IMR-90 (cell line): Measurements from ENCODE around the gene SRRM3.

Source experiments
- CTCF ChIP-seq: conservative IDR thresholded peaks from 2 replicates; pipeline ENCODE4 v1.5.1; 2012; ENCODE audit warnings: mild to moderate bottlenecking, low read depth, low read length, improper control_type of control experiment
- MXI1 ChIP-seq: IDR thresholded peaks from 2 replicates; pipeline ENCODE4 v1.6.1; 2012; ENCODE audit warnings: low read depth, mild to moderate bottlenecking, low read length, moderate library complexity, borderline replicate concordance
- POLR2A ChIP-seq: IDR thresholded peaks from 2 replicates; pipeline ENCODE4 v1.6.1; 2012; ENCODE audit warnings: mild to moderate bottlenecking, low read depth, low read length
- RAD21 ChIP-seq: IDR thresholded peaks from 2 replicates; pipeline ENCODE4 v1.6.1; 2012; ENCODE audit warnings: low read length, improper control_type of control experiment
- SMC3 ChIP-seq: fragments of 150-350 bp; IDR thresholded peaks from 2 replicates; pipeline ENCODE4 v1.6.1; 2016; ENCODE audit warnings: low read depth, mild to moderate bottlenecking, antibody characterized with exemption, low read length, moderate library complexity

GRCh38 chr7:76282344-76283253 lies 80.9 kb downstream of the SRRM3 start:
- no peak for TF ChIP-seq CTCF
- no peak for TF ChIP-seq SMC3
- TF ChIP-seq POLR2A = no peak
- no peak for TF ChIP-seq RAD21
- no peak for TF ChIP-seq MXI1
